Renal pelvis (tissue), 12 donors: ENCODE data around the gene WWC2. TPM values are rescaled to one million over a fixed set of nuclear protein-coding genes. Genes with fewer than 3 reads are reported as not detected.

Experiments
- DNase-seq: peaks from one replicate; pipeline ENCODE4 v3.0.0-alpha.2; 2013
- long read RNA-seq, 16 experiments: transcript quantifications; one replicate each; lab custom pipeline, GENCODE V29; 2026
- polyA plus RNA-seq, 3 donors: library from polyadenylated mRNA; unstranded; fragments of 120-200 nt; gene quantifications; one replicate each; pipeline ENCODE4 v1.2.1, GENCODE V29; 2013; ENCODE audit not compliant: insufficient read length in 3 of 3

Gene WWC2
- 10 to 100 TPM; 50.2 to 73.6 (median 65.2) TPM for polyA plus RNA-seq
- long read RNA-seq, donor 1, partial matches to known transcripts, result 0 of 1 reads
- long read RNA-seq, donor 1, other reads (novel, unspliced or antisense), result 0 of 1 reads
- long read RNA-seq, donor 2, full-length matches to known transcripts, result 2 of 2 reads
- long read RNA-seq, donor 2, partial matches to known transcripts, result 0 of 2 reads
- long read RNA-seq, donor 2, other reads (novel, unspliced or antisense), result 0 of 2 reads
- long read RNA-seq, donor 3, full-length matches to known transcripts, result 2 of 2 reads
- long read RNA-seq, donor 3, partial matches to known transcripts, result 0 of 2 reads
- long read RNA-seq, donor 3, other reads (novel, unspliced or antisense), result 0 of 2 reads
- long read RNA-seq, donor 4, full-length matches to known transcripts, result 1 of 1 reads
- long read RNA-seq, donor 4, partial matches to known transcripts, result 0 of 1 reads
- long read RNA-seq, donor 4, other reads (novel, unspliced or antisense), result 0 of 1 reads
- long read RNA-seq, donor 5, full-length matches to known transcripts, result 6 of 6 reads
- long read RNA-seq, donor 5, partial matches to known transcripts, result 0 of 6 reads
- long read RNA-seq, donor 5, other reads (novel, unspliced or antisense), result 0 of 6 reads
- long read RNA-seq, donor 6, full-length matches to known transcripts, result 9 of 9 reads
- long read RNA-seq, donor 6, partial matches to known transcripts, result 0 of 9 reads
- long read RNA-seq, donor 6, other reads (novel, unspliced or antisense), result 0 of 9 reads
- long read RNA-seq, donor 7, full-length matches to known transcripts, result 3 of 8 reads
- long read RNA-seq, donor 7, partial matches to known transcripts, result 5 of 8 reads
- long read RNA-seq, donor 7, other reads (novel, unspliced or antisense), result 0 of 8 reads
- long read RNA-seq, donor 8, result 0 reads
- long read RNA-seq, donor 9, full-length matches to known transcripts, result 2 of 2 reads
- long read RNA-seq, donor 9, partial matches to known transcripts, result 0 of 2 reads
- long read RNA-seq, donor 9, other reads (novel, unspliced or antisense), result 0 of 2 reads
- long read RNA-seq, donor 10, full-length matches to known transcripts, result 1 of 1 reads
- long read RNA-seq, donor 10, partial matches to known transcripts, result 0 of 1 reads
- long read RNA-seq, donor 10, other reads (novel, unspliced or antisense), result 0 of 1 reads
- long read RNA-seq, donor 11, result 0 reads
- long read RNA-seq, donor 12, full-length matches to known transcripts, result 6 of 19 reads
- long read RNA-seq, donor 12, partial matches to known transcripts, result 13 of 19 reads
- long read RNA-seq, donor 12, other reads (novel, unspliced or antisense), result 0 of 19 reads
- long read RNA-seq, donor 13, full-length matches to known transcripts, result 4 of 4 reads
- long read RNA-seq, donor 13, partial matches to known transcripts, result 0 of 4 reads
- long read RNA-seq, donor 13, other reads (novel, unspliced or antisense), result 0 of 4 reads
- long read RNA-seq, donor 14, full-length matches to known transcripts, result 2 of 16 reads
- long read RNA-seq, donor 14, partial matches to known transcripts, result 14 of 16 reads
- long read RNA-seq, donor 14, other reads (novel, unspliced or antisense), result 0 of 16 reads
- long read RNA-seq, donor 15, full-length matches to known transcripts, result 7 of 7 reads
- long read RNA-seq, donor 15, partial matches to known transcripts, result 0 of 7 reads
- long read RNA-seq, donor 15, other reads (novel, unspliced or antisense), result 0 of 7 reads
- long read RNA-seq, donor 16, full-length matches to known transcripts, result 1 of 1 reads
- long read RNA-seq, donor 16, partial matches to known transcripts, result 0 of 1 reads
- long read RNA-seq, donor 16, other reads (novel, unspliced or antisense), result 0 of 1 reads

GRCh38 chr4:183098723-183099536, at the start of gene WWC2:
Gene WWC2, plus strand, starts transcription at chr4:183099257. Its CDS starts 235 bp downstream, at chr4:183099492.
- DNase-seq, result peak; percentile 93

- no peak for DNase-seq
Measured at GRCh38 chr4:183053681-183054080, 45.4 kb upstream of the WWC2 start.

GRCh38 chr4:183057255-183057654, 41.8 kb upstream of the WWC2 start:
- DNase-seq, result no peak

- no peak for DNase-seq
Measured at GRCh38 chr4:183059797-183060196, 39.3 kb upstream of the WWC2 start.

GRCh38 chr4:183068502-183068901, 30.6 kb upstream of the WWC2 start:
- no peak for DNase-seq

GRCh38 chr4:183071222-183071621, 27.8 kb upstream of the WWC2 start:
- no peak for DNase-seq

GRCh38 chr4:183072176-183072575, 26.9 kb upstream of the WWC2 start:
- no peak for DNase-seq

- DNase-seq, result no peak
Measured at GRCh38 chr4:183073838-183074145, 25.3 kb upstream of the WWC2 start.

GRCh38 chr4:183074288-183074990, 24.6 kb upstream of the WWC2 start:
- DNase-seq, result no peak

- no peak for DNase-seq
Measured at GRCh38 chr4:183078634-183079033, 20.4 kb upstream of the WWC2 start.

GRCh38 chr4:183080372-183081115, 18.5 kb upstream of the WWC2 start:
- DNase-seq, result no peak

GRCh38 chr4:183081116-183081469, 18.0 kb upstream of the WWC2 start:
- DNase-seq, result no peak

- no peak for DNase-seq
Measured at GRCh38 chr4:183082053-183082452, 17.0 kb upstream of the WWC2 start.

- DNase-seq, result no peak
Measured at GRCh38 chr4:183094393-183095198, 4.5 kb upstream of the WWC2 start.

GRCh38 chr4:183095199-183095512, 3.9 kb upstream of the WWC2 start:
- DNase-seq, result no peak

- no peak for DNase-seq
Measured at GRCh38 chr4:183096276-183096965, 2.6 kb upstream of the WWC2 start.
